ENCODE measurements around the gene TBCD. TPM values are rescaled to one million over a fixed set of nuclear protein-coding genes. Genes with fewer than 3 reads are reported as not detected.
"Not testable (repeated sequence)": the region's sequence is repeated elsewhere in the genome, so short reads cannot be mapped to it uniquely, and the experiment has no call there.

The TBCD gene
- total RNA-seq, 1 experiment from 2014 or later = 129 TPM

GRCh38 chr17:82772026-82772425 lies 20.2 kb downstream of the TBCD start:
- Mint-ChIP-seq H3K4me3 (no peak overlapping the region), H3K9me3 (peaks cover 0 to under 1% of the 10 kb centered on the region in 2 experiments; a peak in 2 of 5 replicates), H3K4me1 (peaks cover 0 to under 1% of the 10 kb centered on the region in 2 experiments; a peak in 1 of 4 replicates), H3K27me3 (ENCODE audit: low read depth) (no peaks in the 10 kb centered on the region), H3K36me3 (ENCODE audit: insufficient read depth in 1 of 3, low read depth in 3 of 3) (peaks cover 53 to 87% (median 85%) of the 10 kb centered on the region in 3 experiments), H3K27ac (peak overlapping the region in 1 of 3 experiments; percentile 40; a peak in 2 of 7 replicates)
- H4K91ac ChIP-seq (ENCODE audit: insufficient read length, low read depth, low read length) = no peak overlapping the region
- H3K4me2 ChIP-seq (ENCODE audit: insufficient read depth, insufficient read length, low read length) = no peak overlapping the region
- H2AK5ac ChIP-seq (ENCODE audit: insufficient read length, low read length) = no peak overlapping the region
- H2BK15ac ChIP-seq (ENCODE audit: low read depth, low read length) = no peak overlapping the region
- H3K23ac ChIP-seq (ENCODE audit: insufficient read length, low read depth, low read length) = no peak overlapping the region
- no peak overlapping the region for H2BK12ac ChIP-seq (ENCODE audit: insufficient read length, low read depth, low read length)
- no peak overlapping the region for H3K56ac ChIP-seq (ENCODE audit: insufficient read length, low read depth, low read length)
- H3K14ac ChIP-seq (ENCODE audit: insufficient read depth, low read length) = no peak overlapping the region
- no peak overlapping the region for H3K18ac ChIP-seq (ENCODE audit: insufficient read length, low read depth, low read length)
- H2AFZ ChIP-seq (ENCODE audit: low read length) = no peak overlapping the region
- H3K79me2 ChIP-seq (ENCODE audit: insufficient read depth, low read length) = no peaks in the 10 kb centered on the region
- H3K23me2 ChIP-seq (ENCODE audit: insufficient read length, low read depth, low read length, poor library complexity, severe bottlenecking) = peaks cover 4% of the 10 kb centered on the region
- H2BK120ac ChIP-seq (ENCODE audit: low read depth, low read length, poor library complexity, severe bottlenecking) = no peak overlapping the region
- H3K27me3 ChIP-seq (ENCODE audit: insufficient read depth, low read length) = no peaks in the 10 kb centered on the region
- H2BK20ac ChIP-seq (ENCODE audit: low read depth, low read length, poor library complexity, severe bottlenecking) = no peak overlapping the region
- TF ChIP-seq, protein P1, sequence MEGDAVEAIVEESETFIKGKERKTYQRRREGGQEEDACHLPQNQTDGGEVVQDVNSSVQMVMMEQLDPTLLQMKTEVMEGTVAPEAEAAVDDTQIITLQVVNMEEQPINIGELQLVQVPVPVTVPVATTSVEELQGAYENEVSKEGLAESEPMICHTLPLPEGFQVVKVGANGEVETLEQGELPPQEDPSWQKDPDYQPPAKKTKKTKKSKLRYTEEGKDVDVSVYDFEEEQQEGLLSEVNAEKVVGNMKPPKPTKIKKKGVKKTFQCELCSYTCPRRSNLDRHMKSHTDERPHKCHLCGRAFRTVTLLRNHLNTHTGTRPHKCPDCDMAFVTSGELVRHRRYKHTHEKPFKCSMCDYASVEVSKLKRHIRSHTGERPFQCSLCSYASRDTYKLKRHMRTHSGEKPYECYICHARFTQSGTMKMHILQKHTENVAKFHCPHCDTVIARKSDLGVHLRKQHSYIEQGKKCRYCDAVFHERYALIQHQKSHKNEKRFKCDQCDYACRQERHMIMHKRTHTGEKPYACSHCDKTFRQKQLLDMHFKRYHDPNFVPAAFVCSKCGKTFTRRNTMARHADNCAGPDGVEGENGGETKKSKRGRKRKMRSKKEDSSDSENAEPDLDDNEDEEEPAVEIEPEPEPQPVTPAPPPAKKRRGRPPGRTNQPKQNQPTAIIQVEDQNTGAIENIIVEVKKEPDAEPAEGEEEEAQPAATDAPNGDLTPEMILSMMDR (conservative IDR thresholded peaks at IDR 0.05) = no peak
- H3K4me1 ChIP-seq (ENCODE audit: insufficient read depth, low read length) = no peaks in the 10 kb centered on the region
- peaks cover 5% of the 10 kb centered on the region for H3K79me1 ChIP-seq (ENCODE audit: insufficient read depth, low read depth, low read length, poor library complexity, severe bottlenecking)
- H3K4ac ChIP-seq (ENCODE audit: low read depth, low read length) = no peak overlapping the region
- no peaks in the 10 kb centered on the region for H3K9me3 ChIP-seq (ENCODE audit: control insufficient read depth, low read depth, low read length)
- no CpG with 5 or more reads among the region's 3 CpGs for WGBS (ENCODE audit: extremely low coverage, insufficient read length, low lambda C conversion rate)
- no peak overlapping the region for H2BK5ac ChIP-seq (ENCODE audit: insufficient read length, low read length)
- no peak overlapping the region for H3K9ac ChIP-seq (ENCODE audit: extremely low read depth, insufficient read length, low read length)
- H4K5ac ChIP-seq (ENCODE audit: insufficient read length, low read depth, low read length) = no peak overlapping the region
- no peak for DNase-seq
- H4K20me1 ChIP-seq (ENCODE audit: control insufficient read depth, insufficient read depth, insufficient read length) = no peaks in the 10 kb centered on the region
- no peak overlapping the region for H4K8ac ChIP-seq (replicated peaks; ENCODE audit: insufficient read length, low read depth, low read length)
- H3T11ph ChIP-seq (ENCODE audit: low read length) = no peak overlapping the region
- H3K27ac ChIP-seq (ENCODE audit: insufficient read length, low read depth, low read length) = no peak overlapping the region

- not testable (repeated sequence) for H3K27ac Mint-ChIP-seq; H3K4ac ChIP-seq (ENCODE audit: low read depth, low read length); H2AFZ ChIP-seq (ENCODE audit: low read length); H2BK5ac ChIP-seq (ENCODE audit: insufficient read length, low read length); H3K27ac ChIP-seq (ENCODE audit: insufficient read length, low read depth, low read length); H3K79me1 ChIP-seq (ENCODE audit: insufficient read depth, low read depth, low read length, poor library complexity, severe bottlenecking); H4K20me1 ChIP-seq (ENCODE audit: control insufficient read depth, insufficient read depth, insufficient read length); H2AK5ac ChIP-seq (ENCODE audit: insufficient read length, low read length); H3K56ac ChIP-seq (ENCODE audit: insufficient read length, low read depth, low read length); H4K5ac ChIP-seq (ENCODE audit: insufficient read length, low read depth, low read length); H3K9me3 ChIP-seq (ENCODE audit: control insufficient read depth, low read depth, low read length); H2BK20ac ChIP-seq (ENCODE audit: low read depth, low read length, poor library complexity, severe bottlenecking); H3K27me3 ChIP-seq (ENCODE audit: insufficient read depth, low read length); H3K4me2 ChIP-seq (ENCODE audit: insufficient read depth, insufficient read length, low read length); H3K27me3 Mint-ChIP-seq (ENCODE audit: low read depth); H3K18ac ChIP-seq (ENCODE audit: insufficient read length, low read depth, low read length); H3K4me1 Mint-ChIP-seq; H3T11ph ChIP-seq (ENCODE audit: low read length); H3K4me1 ChIP-seq (ENCODE audit: insufficient read depth, low read length); H3K23ac ChIP-seq (ENCODE audit: insufficient read length, low read depth, low read length); H3K79me2 ChIP-seq (ENCODE audit: insufficient read depth, low read length); H2BK12ac ChIP-seq (ENCODE audit: insufficient read length, low read depth, low read length); H2BK15ac ChIP-seq (ENCODE audit: low read depth, low read length); H3K9me3 Mint-ChIP-seq; H4K91ac ChIP-seq (ENCODE audit: insufficient read length, low read depth, low read length); DNase-seq; H2BK120ac ChIP-seq (ENCODE audit: low read depth, low read length, poor library complexity, severe bottlenecking); H3K9ac ChIP-seq (ENCODE audit: extremely low read depth, insufficient read length, low read length); H3K14ac ChIP-seq (ENCODE audit: insufficient read depth, low read length); H3K23me2 ChIP-seq (ENCODE audit: insufficient read length, low read depth, low read length, poor library complexity, severe bottlenecking); H3K4me3 Mint-ChIP-seq; H4K8ac ChIP-seq (replicated peaks; ENCODE audit: insufficient read length, low read depth, low read length)
- WGBS (ENCODE audit: extremely low coverage, insufficient read length, low lambda C conversion rate) = no CpG with 5 or more reads among the region's 19 CpGs
- peaks cover 44 to 74% (median 69%) of the 10 kb centered on the region in 3 experiments for H3K36me3 Mint-ChIP-seq (ENCODE audit: insufficient read depth in 1 of 3, low read depth in 3 of 3)
Measured at GRCh38 chr17:82774456-82774855, 22.6 kb downstream of the TBCD start.
